ENCODE measurements around the gene ATXN10.
A peak's percentile ranks its signal among the peaks of the same experiment; 100 is the strongest.

The ATXN10 gene

GRCh38 chr22:45826520-45826919 is 154.9 kb downstream of the ATXN10 start:
- no peak for DNase-seq (ENCODE audit: low read depth)

GRCh38 chr22:45828841-45829240 is 157.2 kb downstream of the ATXN10 start:
- peak; percentile 36 for DNase-seq (ENCODE audit: low read depth)

- peak; percentile 77 for DNase-seq (ENCODE audit: low read depth)
These were observed 159.1 kb downstream of the ATXN10 start for GRCh38 chr22:45830531-45831245.

DNA sequence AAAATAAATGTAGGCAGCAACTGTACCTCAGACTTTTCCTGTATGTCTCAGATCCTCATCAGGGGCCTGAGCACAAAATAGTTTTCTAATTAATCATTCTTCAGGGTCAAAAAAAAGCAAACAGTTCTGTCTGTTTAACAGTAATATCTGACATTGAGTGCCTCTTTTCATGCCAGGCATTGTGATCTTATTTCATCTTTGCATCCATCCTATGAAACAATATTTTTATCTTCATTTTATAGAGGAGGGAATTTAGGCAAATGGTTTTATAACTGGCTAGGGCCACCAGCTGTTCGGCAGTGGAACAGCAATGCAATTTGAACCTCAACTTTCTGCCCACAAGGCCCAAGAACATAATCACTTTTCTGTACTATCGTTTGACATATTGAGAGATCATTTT is 159.8 kb downstream of the ATXN10 start:
- DNase-seq (ENCODE audit: low read depth): peak; percentile 54

- no peak for DNase-seq (ENCODE audit: low read depth)
These were observed 160.5 kb downstream of the ATXN10 start for GRCh38 chr22:45832180-45832579.

DNA sequence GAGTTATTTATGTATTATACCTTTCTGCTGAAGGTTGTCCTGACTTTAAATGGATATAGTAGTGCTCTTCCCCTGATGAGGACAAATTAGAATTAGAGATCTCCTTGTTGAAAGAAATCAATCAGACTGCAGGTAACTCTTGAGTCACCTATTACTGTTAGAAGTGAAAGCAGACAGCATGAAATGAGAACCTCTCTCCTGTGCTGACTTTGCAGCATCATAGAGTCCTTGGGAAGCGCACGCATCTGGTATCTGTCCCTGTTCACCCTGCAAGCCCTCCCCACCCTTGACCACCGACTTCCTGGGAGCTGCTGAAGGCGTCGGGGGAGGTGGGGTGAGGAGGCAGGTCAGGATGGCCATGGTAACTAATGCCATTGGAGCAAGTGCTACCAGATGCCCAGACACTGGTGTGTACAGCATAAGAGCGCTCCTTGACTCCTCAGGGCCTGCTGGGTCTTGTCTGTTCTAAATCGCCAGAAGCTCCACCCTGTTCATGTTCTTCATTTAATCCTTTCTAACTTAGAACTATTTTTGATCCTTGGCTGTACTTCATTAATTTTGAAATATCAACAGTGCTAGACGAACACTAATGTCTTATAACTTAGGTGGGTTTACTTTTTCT is 161.4 kb downstream of the ATXN10 start:
- DNase-seq (ENCODE audit: low read depth): no peak

GRCh38 chr22:45833613-45834012 is 162.0 kb downstream of the ATXN10 start:
- no peak for DNase-seq (ENCODE audit: low read depth)

DNA sequence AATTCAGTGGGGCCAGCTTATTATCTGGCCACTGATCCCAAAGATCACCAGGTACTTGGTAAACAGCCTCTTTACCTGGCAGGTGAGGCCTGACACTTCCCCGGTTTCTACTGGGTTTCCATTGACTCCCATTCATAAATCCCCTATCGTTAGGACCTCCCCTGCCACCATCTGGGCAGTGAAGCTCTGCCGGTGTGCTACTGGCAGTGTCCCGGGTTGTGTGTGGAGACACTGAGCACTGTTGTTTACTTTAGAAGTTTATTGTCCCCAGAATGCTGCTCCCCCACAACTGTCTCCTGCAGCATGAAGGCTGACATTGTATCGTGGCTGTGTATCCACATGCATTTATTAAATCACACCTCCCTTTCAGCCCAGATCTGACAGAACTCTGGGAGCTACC is 162.6 kb downstream of the ATXN10 start:
- DNase-seq (ENCODE audit: low read depth): no peak

DNA sequence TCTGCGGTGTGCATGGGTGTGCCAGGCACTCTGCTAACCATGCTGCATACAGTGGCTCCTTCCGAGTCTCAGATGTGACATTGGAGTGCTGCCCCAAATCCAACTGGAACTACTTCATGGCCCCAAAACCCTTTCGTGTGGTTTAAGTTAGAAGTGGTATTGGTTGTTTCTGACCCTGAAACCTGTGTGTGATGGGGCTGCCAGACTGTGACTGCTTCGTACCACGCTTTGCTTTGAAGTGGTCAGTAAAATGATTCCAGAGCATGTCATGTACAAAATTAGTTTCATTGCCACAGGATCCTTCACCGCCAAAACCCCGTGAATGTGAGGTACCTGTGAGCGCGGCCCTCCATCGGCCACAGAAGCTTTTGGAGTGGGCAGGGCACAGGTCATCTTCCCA is 163.2 kb downstream of the ATXN10 start:
- no peak for DNase-seq (ENCODE audit: low read depth)

GRCh38 chr22:45836418-45837169 is 165.0 kb downstream of the ATXN10 start:
- no peak for DNase-seq (ENCODE audit: low read depth)

GRCh38 chr22:45837508-45837907 is 165.9 kb downstream of the ATXN10 start:
- no peak for DNase-seq (ENCODE audit: low read depth)

GRCh38 chr22:45838305-45838887 is 166.8 kb downstream of the ATXN10 start:
- no peak for DNase-seq (ENCODE audit: low read depth)

- DNase-seq (ENCODE audit: low read depth): no peak
These were observed 168.8 kb downstream of the ATXN10 start for GRCh38 chr22:45840483-45840882.

GRCh38 chr22:45842291-45842991 is 170.8 kb downstream of the ATXN10 start:
- peak; percentile 71 for DNase-seq (ENCODE audit: low read depth)

- DNase-seq (ENCODE audit: low read depth): no peak
These were observed 171.4 kb downstream of the ATXN10 start for GRCh38 chr22:45843031-45843430.

DNA sequence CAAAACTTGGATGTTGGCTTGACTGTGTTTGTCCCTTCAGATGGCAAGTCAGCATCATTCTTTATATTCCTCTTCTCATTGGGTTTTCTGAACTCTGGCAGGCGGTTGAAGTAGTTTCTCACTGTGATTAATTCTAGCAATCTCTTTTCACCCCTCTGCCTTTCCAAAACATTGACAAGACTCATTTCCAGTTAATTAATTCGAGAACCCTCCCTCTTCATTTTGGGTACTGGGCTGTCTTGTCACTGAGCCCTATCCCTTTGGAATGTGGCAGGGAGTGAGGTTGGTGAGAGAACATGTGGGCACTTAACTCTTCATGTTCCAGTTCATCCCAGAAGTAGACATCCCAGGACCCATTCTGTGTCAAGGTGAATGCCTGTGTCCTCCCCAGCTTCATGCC is 172.4 kb downstream of the ATXN10 start:
- no peak for DNase-seq (ENCODE audit: low read depth)

- peak; percentile 60 for DNase-seq (ENCODE audit: low read depth)
These were observed 173.4 kb downstream of the ATXN10 start for GRCh38 chr22:45845076-45845487.

- DNase-seq (ENCODE audit: low read depth): no peak
These were observed 175.3 kb downstream of the ATXN10 start for GRCh38 chr22:45846952-45847351.

DNA sequence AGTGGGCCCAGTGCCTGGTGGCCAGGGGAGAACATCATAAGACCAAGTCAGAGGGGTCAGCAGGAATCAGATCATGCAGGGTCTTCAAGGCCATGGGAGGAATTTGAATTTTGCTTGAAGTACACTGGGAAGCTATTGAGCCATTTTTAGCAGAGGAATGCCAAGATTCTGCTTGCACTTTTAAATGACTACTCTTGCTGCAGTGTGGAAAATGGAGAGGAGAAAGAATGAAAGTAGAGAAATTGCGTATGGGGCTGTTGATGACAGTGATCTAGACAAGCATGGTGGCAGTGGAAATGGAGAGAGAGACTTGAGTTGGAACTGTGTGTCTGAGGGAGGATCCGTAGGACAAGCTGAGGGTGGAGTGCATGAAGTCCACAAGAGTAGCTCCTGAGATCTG is 177.3 kb downstream of the ATXN10 start:
- DNase-seq (ENCODE audit: low read depth): no peak

- DNase-seq (ENCODE audit: low read depth): no peak
These were observed 181.2 kb downstream of the ATXN10 start for GRCh38 chr22:45852826-45853225.

GRCh38 chr22:45855961-45856360 is 184.3 kb downstream of the ATXN10 start:
- no peak for DNase-seq (ENCODE audit: low read depth)

GRCh38 chr22:45857519-45857918 is 185.9 kb downstream of the ATXN10 start:
- no peak for DNase-seq (ENCODE audit: low read depth)

Measured in iris pigment epithelial cell (primary cell).